Pons (tissue), 1 donor: ENCODE results near the gene SH3RF3.
"Not testable (repeated sequence)": the region's sequence is repeated elsewhere in the genome, so short reads cannot be mapped to it uniquely, and the experiment has no call there.

Experiments used
- DNase-seq: peaks from one replicate; pipeline ENCODE4 v3.0.0-alpha.2; 2016; ENCODE audit warnings: low spot score

Gene SH3RF3

DNA sequence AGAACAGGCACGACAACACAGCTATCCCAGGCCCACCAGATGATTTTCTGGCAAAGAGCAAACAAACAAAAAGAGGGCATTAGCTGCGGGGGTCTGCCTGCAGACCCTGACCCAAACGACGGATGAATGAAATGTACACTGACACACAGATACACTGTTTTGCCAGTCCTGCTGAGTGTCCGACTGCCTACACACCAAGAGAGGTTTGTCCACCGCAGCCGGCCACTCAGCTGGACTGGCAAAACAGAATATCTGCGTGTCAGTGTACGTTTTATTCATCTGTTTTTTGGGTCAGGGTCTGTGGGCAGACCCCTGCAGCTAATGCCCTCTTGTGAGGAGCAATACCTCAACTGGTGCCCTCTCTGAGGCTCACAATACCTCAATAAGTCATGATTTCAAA, 10.7 kb upstream of the SH3RF3 start:
- no peak for DNase-seq

DNA sequence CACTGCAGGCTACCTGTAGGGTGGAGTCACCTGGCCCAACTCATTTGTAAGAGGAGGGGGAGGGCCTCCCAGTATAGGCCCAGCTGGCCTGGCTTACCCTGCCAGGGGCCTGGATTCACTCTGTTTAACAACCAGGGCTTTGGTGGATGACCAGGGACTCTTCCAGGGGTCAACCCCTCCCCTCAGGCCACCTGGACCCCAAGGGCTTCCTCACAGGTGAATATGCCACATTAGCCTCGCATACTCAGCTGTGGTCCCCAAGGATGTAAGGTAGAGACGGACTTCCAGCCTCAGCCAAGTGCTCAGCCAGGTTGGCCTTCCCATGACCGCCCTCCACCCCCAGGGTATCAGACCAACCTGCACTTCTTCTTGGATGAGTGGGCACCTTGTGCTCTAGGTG, 8.8 kb upstream of the SH3RF3 start:
- DNase-seq: no peak

DNA sequence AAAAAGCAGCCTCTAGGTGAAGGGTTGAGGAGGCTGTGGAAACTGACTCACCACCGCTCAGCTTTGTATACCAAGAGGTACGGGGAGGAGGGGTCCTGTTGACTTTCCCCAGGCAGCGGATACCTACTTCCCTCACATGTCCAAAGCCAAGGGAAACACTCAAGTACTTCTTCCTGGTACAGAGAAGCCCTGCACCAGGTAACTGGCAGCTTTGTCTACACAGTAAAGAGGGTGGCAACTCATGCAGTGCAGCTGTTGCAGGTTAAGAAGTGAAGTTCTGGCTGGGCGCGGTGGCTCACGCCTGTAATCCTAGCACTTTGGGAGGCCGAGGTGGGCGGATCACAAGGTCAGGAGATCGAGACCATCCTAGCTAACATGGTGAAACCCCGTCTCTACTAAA, 8.3 kb upstream of the SH3RF3 start:
- not testable (repeated sequence) for DNase-seq

DNA sequence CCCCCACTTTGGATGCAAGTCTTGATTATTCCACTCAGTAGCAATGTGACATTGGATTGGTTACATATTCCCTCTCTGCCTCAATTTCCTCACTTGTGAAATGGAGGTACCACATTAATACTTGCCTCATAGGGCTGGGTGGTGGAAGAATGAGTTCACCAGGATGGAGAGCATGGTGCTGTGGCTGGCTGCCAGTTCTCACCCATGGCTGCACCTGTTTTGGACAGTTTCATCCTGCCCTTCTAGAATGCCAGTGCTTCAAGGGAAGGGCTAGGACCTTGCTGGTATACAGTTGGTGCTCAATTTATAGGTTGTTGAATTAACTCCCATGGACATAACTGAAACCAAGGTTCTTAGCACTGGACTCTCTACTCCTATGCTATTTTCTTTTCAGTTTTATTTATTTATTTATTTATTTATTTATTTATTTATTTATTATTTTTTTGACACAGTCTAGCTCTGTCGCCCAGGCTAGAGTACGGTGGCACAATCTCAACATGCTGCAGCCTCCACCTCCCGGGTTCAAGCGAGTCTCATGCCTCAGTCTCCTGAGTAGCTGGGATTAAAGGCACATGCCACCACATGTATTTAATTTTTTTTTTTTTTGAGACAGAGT, 5.3 kb upstream of the SH3RF3 start:
- no peak for DNase-seq

DNA sequence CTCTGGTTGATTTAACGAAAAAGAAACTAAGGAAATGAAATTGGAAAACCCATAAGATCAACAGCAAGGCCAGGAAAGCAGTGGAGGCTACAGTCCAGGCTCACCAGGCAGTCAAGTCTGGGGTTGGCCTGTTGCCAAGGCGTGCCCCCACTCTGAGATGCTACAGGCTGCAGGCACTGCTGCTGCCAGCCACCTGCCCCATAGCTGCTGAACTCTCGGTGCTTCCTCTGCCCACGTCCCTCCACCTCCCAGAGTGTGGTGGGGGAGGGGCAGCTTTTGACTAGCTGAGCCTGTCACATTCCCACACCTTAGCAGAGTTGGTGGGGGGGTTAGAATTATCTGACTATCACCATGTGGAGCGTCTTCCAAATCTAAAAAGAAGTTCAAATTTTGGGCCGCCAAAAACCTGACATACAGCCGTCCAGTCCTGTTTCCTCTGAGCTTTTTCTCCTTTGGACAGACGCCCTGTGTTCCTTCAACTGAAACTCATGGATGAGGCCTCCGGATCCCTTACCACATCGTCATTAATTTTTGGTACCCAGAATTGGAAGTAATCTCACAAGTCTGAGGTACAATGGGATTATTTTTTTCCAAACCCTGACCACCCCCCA, 3.9 kb upstream of the SH3RF3 start:
- no peak for DNase-seq

DNA sequence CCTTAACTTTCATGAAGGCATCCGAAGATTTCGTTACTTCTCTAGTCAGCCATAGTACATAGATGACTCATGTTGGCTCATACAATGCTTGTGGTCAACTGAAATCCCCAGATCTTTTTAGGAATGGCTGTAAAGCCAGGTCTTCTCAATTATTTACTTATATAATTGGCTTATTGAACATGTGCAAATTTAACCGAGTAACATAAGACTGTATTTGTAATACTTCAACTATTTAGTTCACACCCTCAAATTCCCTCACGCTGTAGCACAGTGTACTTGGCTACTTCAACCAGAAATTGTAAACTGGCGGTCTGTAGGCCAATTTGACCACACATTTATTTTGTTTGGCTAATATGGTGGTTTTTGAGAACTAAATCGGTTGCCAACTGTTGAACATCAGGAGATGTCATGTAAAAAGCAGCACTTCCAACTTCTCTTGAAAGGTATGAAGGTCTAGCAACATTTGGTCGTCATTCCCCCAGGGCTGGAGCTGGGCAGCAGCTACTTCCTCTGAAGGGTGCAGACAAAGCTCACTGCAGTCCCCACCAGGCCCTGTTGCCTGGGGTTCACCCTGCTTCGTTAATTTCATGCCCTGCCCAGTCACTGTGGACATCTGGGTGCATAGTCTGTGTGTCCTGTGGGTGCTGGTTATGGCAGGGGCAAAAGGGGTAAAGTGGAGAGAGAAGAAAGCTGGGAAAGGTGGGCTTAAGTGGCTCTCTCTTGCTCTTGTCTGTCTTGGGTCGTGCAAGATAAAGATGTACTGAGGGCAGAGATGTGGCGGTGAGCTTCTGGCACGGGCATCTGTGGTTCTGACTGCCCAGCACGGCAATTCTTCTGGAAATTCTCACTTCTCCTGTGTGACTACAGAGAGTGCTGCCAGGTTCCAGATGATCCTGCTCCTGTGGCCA, 3.2 kb upstream of the SH3RF3 start:
- no peak for DNase-seq

DNA sequence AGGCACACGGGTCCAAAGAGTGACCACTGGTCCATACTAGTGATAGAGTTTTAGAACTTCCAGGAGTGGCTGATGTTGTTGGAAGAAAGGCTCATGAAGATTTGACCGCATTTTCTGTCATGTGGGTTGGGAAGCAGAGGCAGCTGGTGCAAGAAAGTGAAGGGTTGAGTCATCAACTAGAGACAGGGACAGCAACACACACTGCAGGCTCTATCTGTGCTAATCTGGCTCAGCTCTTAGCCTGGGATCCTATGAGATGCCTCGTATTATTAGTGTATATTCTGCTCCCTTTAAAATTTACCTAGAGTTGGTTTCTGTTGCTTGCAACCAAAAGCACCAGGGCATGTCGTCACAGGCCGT, 2.5 kb upstream of the SH3RF3 start:
- no peak for DNase-seq

DNA sequence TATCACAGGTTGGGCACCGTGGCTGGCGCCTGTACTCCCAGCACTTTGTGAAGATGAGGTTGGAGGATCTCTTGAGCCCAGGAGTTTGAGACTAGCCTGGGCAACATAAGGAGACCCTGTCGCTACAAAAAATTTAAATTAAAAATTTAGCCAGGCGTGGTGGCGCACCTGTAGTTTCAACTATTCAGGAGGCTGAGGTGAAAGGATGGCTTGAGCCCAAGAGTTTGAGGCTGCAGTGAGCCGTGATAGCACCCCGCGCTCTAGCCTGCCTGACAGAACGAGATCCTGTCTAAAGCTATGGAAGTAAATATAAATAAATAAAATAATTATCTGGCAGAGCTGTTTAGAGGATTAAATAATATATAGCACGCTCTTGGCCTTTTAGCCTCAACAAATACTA, 1.4 kb upstream of the SH3RF3 start:
- no peak for DNase-seq

DNA sequence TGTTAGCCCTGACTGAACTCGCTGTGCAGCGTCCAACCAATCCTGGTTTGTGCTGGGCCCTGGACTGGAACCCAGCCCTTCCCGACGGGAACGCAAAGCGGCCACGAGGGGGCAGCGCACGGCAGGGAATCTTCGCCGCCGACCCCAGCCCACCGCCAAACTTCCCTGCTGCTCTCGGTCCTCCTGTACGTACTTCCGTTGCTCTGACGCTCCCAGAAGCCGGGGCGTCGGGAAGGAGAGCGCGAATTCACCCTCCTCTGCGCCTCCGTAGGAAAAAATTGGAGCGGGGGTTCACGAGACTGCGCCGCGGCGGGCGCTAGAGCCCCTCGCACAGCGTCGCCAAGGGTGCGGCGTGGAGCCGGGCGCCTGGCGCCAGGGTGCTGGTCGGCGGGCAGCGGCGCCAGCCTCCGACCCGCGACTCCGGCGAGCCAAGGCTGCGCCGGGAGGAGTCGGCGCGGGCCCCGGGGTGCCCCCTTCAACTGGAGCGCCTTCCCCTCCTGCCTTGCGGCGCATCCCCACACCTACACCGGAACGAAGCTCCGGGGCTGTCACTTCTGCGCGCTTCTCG, 873 bp upstream of the SH3RF3 start:
- DNase-seq: peak; percentile 40

DNA sequence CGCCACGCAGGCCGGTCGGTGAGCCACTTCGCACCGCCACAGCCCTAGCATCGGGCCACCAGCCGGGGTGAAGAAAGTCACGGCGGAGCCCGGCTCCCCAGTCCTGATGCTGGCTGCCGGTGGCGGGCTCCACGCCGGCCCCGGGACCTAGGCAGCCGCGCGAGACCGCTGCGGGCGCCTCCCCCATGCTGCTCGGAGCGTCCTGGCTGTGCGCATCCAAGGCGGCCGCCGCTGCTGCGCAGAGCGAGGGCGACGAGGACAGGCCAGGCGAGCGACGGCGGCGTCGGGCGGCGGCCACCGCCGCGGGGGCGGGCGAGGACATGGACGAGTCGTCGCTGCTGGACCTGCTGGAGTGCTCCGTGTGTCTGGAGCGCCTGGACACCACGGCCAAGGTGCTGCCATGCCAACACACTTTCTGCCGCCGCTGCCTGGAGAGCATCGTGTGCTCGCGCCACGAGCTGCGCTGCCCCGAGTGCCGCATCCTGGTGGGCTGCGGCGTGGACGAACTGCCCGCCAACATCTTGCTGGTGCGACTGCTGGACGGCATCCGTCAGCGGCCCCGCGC, 433 bp downstream of the SH3RF3 start:
- DNase-seq: no peak

DNA sequence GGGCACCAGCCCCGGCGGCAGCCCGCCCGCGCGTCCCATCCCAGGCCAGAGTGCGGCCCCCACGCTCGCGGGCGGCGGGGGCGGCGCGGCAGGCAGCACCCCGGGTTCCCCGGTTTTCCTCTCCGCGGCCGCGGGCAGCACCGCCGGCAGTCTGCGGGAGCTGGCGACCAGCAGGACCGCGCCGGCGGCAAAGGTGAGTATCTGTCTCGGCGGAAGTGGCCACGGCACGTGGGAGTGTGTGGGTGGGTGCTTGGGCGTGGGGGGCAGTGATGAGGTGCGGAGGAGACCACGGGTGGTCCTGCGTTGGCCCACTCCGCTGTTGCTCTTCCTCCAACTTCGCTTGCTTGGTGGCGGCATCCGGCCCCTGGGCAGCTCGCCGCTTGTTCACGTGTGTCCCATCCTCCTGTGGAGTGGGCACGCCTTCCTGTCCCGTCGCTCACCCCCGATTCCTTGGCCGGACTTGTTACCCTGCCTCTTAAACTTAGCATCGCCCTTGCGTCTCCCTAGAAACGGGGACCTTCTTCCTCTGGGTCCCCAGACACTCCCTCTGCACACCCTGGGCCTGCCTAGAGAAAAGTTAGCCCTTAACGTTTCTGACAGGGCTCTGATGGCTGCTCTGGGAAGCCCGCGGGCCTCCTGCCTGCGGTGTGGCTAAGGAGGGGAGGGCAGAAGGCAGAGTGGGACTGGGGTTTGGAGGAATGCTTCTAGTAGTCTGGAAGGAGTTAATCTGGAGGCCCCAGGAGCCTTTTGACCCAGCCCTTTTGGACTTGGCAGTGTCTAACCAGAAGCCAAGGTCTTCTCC, 1.1 kb downstream of the SH3RF3 start:
- DNase-seq: no peak

DNA sequence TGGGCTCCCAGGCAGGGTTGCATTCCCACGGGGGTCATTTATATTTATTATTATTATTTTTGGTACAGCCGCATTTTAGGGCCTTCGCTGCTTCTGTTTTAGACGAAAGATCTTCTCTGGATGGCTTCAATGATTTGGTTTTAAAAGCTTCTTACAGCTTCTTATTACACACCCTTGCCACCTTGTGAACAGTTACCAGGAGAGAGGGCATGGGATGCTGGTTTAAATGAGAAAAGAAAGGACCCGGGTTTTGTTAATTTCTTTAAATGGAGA, 1.7 kb downstream of the SH3RF3 start:
- no peak for DNase-seq

DNA sequence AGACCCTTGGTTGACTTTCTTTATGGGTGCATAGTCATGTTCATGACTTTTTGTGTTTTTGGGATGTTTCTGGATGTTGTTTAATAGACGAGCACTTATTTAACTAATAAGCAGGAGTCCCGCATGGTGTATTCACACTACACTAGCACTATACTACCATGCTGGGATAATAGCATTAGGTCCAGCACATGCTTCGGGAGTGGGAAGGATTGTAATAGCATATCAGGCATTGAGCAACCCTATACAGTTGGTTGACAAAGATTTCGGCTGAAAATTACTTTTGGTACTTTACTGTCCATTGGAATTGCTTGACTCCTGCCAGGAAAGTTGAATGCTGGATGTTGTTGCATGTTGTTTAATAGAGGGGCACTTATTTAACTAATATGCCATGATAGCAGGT, 2.8 kb downstream of the SH3RF3 start:
- DNase-seq: no peak

DNA sequence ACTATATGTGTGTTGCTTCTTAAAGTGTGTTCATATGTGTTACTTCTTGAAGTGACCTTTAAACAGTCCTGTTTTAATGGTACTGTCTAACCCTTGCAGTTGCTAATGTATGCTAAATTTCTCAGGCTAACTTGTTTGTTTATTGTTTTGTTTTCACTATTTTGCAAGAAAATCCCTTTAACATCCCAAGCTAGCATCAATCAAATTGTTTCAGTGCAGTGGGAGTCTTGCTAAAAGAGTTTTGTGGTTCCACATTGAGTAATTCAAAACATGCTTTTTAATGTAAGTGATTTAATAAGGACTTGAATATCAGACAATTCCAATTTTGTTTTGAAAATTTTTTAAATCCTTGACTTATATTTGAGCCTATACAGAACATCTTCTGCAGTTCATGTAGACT, 3.6 kb downstream of the SH3RF3 start:
- no peak for DNase-seq

DNA sequence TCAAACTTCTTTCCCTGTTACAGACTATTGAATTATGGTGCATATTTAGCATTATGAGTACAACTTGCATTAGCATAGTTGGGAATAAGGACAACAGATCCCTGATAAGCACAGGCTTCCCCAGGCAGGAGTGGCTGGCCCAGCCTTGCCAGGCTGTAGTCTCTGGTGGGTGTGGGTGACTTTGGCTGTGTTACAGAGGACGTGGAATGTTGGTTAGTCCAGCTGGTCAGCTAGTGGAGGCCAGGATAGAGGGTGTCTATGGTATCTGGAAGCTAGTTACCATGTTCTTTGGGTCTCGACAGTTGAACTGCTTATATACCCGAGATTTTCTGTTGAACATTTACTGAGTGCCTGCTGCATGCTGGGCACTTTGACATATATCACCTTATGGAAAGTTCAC, 4.7 kb downstream of the SH3RF3 start:
- no peak for DNase-seq

DNA sequence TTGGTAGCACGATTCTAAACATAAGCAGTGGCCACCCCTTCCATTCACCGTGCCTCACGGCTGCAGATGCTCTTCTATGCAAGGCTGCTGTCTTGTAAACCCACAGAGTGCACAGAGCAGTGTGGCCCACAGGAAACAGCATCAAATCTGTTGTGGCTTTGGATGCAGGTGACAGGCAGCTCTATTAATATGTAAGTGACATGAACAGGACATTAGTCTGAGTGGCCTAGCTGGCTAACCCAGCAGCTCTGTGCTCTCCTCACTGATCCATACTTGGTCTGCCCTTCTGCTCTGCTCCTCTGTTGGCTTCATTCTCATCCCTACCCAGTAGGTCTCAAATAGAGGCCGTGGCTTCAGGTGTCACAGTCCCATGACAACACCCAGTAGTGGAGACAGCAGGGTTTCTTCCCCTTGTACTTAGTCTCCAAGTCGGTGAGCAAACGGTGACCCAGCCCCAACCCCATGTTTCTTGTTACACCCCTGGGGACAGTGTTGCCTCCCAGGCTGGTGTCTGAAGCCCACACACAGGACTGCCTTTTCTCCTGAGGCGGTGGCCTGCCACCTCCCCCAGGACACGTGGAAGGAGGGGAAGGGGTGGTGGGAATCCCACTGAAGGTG, 5.8 kb downstream of the SH3RF3 start:
- no peak for DNase-seq

DNA sequence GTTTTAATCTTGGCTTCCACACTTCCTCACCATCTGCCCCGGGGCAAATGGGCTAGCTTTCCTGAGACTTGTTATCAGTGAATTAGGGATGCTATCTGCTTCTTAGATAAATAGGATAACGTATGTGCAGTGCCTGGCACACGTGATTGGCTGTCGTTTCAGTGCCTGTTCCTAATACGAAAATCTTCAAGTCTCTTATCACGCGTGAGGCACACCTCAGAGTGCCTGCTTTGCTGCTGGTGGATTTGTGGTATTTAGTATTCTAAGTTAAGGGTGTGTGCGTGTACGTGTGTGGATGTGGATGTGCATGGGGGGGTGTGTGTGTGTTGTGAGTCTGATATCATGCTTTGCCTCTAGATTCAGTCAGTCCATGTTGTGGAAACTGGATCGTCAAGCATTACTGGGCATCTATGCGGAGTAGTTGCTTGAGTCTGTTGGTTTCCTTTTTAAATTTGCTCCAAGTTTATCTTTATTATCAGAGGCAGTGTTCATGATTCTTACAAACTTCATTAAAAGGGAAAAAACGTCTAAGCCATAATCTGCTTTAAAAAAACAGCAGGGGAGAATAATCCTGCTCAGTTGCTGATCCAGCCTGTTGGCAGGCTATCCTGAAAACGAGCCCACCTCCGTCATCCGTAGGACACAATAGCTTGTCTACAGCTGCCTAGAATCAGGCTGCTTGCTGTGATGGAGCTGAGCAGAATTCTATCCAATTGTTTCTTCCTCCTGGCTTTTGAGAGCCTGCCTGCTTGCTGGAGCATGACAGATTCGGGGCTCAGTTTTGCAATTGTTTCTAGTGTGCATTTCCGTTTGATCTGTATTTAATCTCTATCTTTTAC, 6.6 kb downstream of the SH3RF3 start:
- DNase-seq: no peak

DNA sequence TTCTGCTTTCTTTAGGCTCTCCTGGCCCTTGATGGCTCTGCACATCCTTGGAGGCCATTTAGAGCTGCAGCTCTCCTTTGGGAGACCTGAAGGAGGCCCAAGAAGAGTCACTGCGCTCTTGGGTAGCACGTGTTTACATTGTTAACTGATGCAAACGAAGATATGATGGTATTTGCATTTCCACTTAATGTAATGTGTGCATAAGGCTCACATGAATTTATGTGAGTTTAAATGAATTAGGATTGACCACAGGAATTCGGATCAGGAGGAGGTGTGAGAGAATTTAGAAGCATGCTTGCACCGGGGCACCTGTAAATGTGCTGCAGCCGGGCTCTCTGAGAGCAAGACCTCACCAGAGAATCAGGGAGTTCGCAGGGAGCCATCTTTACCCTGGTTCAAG, 7.5 kb downstream of the SH3RF3 start:
- no peak for DNase-seq

DNA sequence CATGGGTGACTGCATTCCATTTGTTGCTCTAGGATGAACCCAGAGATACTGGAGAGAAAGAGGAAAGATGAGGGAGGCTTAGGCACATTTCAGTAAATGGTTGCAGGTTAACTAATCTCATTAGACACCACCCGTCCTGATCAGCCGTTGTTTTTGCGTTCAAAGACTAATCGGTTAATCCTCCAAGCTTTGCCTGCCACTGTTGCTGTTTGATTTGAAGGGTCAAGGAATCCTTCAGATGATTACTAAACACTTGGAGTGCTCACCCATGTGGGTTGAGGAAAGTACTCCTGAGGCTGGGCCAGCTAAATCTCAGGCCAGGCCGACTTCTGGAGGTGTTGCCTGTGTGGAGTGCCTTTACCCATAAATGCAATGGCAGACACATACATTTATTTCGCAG, 8.6 kb downstream of the SH3RF3 start:
- no peak for DNase-seq

DNA sequence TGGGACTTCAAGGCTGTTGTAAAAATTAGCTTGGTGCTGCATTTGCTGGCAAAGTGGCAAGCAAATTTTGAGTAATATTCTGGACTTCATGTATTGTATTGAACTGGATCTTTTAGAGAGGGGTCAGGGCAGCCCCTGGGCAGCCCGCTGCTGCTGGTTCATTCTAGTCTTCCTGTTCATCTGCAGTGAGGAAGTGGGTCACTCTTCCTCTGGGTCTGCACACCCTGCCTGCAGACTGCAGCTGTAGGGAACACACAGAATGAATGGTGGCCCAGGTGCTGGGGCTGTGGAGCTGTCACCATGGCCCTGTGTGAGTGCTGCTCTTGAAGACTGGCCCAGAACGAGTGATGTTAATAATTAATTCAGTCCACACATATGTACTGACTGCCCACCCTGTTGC, 9.4 kb downstream of the SH3RF3 start:
- no peak for DNase-seq

DNA sequence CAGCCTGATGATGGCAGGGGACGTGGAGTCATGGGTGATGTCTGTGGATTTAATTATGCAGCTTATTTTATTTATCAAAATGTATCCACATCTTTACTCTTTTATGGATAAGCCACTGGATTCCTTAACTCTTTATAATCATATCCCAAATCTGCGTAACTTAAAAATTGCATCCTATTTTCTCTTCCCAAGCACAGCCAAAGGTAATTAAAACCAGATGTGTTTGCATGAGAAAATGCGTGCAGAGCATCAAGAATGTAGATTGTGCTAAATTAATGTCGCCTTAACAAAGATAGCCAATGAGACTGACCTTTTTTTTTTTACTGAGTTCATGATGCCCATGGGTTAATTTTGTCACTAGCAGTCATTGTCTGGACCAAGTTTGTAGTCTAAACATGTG, 10.0 kb downstream of the SH3RF3 start:
- no peak for DNase-seq
